PC-9 (cell line): ENCODE measurements around the gene ANO4.

Experiments used
- CTCF ChIP-seq: fragments of 200-600 bp; sonication (generic); conservative IDR thresholded peaks from 2 replicates; pipeline ENCODE4 v1.6.1; 2017; ENCODE audit warnings: mixed run types, antibody characterized with exemption, mild to moderate bottlenecking, moderate library complexity
- EZH2 ChIP-seq: fragments of 200-600 bp; sonication (generic); IDR thresholded peaks from 2 replicates; pipeline ENCODE4 v1.8.0; 2017; ENCODE audit warnings: antibody characterized with exemption, low read depth

GRCh38 chr12:100790552-100790951 lies 4.0 kb upstream of the ANO4 start:
- TF ChIP-seq EZH2 (no peak), CTCF (no peak)
